ENCODE data around the gene IGFN1.

Gene IGFN1

GRCh38 chr1:201261771-201262547 is 71.3 kb downstream of the IGFN1 start:
- H3K4me1 ChIP-seq (ENCODE audit: insufficient read depth, low read length), result no peaks in the 10 kb centered on the region; the same call in 1 of the 2 replicates
- 91% methylated on average over 8 of the region's 8 CpGs for WGBS
- H3K27ac ChIP-seq (ENCODE audit: low read depth, low read length), result no peak overlapping the region

DNA sequence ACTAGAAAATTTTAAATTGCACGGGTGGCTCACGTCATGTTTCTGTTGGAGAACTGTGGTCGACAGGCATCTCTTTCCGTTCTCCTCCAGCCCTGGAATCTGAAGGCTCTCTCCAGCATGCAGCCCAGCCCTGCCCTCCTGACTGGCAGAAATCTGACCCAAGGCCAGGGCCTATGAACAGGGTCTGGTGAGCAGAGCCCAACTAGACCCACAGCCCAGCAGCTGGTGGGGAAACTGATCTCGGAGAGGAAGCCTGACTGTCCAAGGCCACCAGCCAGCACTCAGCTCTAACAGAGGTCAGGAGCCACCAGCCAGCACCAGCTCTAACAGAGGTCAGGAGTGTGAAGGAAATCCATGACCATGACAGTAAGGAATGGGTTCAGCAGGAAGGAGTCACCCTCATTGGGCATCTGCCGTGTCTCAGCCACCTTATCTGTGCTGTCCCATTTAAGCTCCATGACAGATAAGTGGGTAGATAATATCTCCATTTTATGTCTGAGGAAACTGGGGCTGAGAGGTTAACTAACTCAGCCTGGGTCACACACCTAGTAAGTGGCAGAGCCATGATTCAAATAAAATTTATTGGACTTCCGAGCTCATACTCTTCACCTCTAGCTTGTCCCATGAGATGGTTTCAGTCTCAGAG is 72.5 kb downstream of the IGFN1 start:
- H3K9ac ChIP-seq (ENCODE audit: low read depth, low read length), result no peak overlapping the region
- H3K27ac ChIP-seq (ENCODE audit: low read depth, low read length), result no peak overlapping the region
- no peaks in the 10 kb centered on the region for H3K36me3 ChIP-seq (ENCODE audit: insufficient read depth, low read length)
- no peaks in the 10 kb centered on the region for H3K9me3 ChIP-seq (ENCODE audit: insufficient read depth, low read depth, low read length)
- no peaks in the 10 kb centered on the region; the same call in 1 of the 2 replicates for H3K4me1 ChIP-seq (ENCODE audit: insufficient read depth, low read length)
- H3K4me3 ChIP-seq (ENCODE audit: low read length), result no peak overlapping the region
- peaks cover 11% of the 10 kb centered on the region for H3K27me3 ChIP-seq (ENCODE audit: insufficient read depth, low read length)
- 90% methylated on average over 6 of the region's 7 CpGs for WGBS

More at GRCh38 chr1:201261771-201262547, 71.3 kb downstream of the IGFN1 start:
- Histone ChIP-seq H3K9ac (ENCODE audit: low read depth, low read length) (no peak overlapping the region), H3K4me3 (ENCODE audit: low read length) (no peak overlapping the region), H3K27me3 (ENCODE audit: insufficient read depth, low read length) (peaks cover 11% of the 10 kb centered on the region), H3K9me3 (ENCODE audit: insufficient read depth, low read depth, low read length) (no peaks in the 10 kb centered on the region), H3K36me3 (ENCODE audit: insufficient read depth, low read length) (no peaks in the 10 kb centered on the region)

- peaks cover 11% of the 10 kb centered on the region for H3K27me3 ChIP-seq (ENCODE audit: insufficient read depth, low read length)
- WGBS, result 90% methylated on average over 6 of the region's 6 CpGs
- H3K36me3 ChIP-seq (ENCODE audit: insufficient read depth, low read length), result no peaks in the 10 kb centered on the region
- no peaks in the 10 kb centered on the region for H3K9me3 ChIP-seq (ENCODE audit: insufficient read depth, low read depth, low read length)
- no peak overlapping the region for H3K27ac ChIP-seq (ENCODE audit: low read depth, low read length)
- no peaks in the 10 kb centered on the region; the same call in 1 of the 2 replicates for H3K4me1 ChIP-seq (ENCODE audit: insufficient read depth, low read length)
- H3K4me3 ChIP-seq (ENCODE audit: low read length), result no peak overlapping the region
- no peak overlapping the region for H3K9ac ChIP-seq (ENCODE audit: low read depth, low read length)
Measured at GRCh38 chr1:201264072-201264471, 73.4 kb downstream of the IGFN1 start.

GRCh38 chr1:201264554-201264953 is 73.9 kb downstream of the IGFN1 start:
- 91% methylated on average over 4 of the region's 4 CpGs for WGBS
- Histone ChIP-seq H3K4me1 (ENCODE audit: insufficient read depth, low read length) (no peaks in the 10 kb centered on the region; the same call in 1 of the 2 replicates), H3K9ac (ENCODE audit: low read depth, low read length) (no peak overlapping the region), H3K27me3 (ENCODE audit: insufficient read depth, low read length) (peaks cover 11% of the 10 kb centered on the region), H3K4me3 (ENCODE audit: low read length) (no peak overlapping the region), H3K36me3 (ENCODE audit: insufficient read depth, low read length) (no peaks in the 10 kb centered on the region), H3K27ac (ENCODE audit: low read depth, low read length) (no peak overlapping the region), H3K9me3 (ENCODE audit: insufficient read depth, low read depth, low read length) (no peaks in the 10 kb centered on the region)

- Histone ChIP-seq H3K4me1 (ENCODE audit: insufficient read depth, low read length) (no peaks in the 10 kb centered on the region), H3K27me3 (ENCODE audit: insufficient read depth, low read length) (peaks cover 6% of the 10 kb centered on the region), H3K36me3 (ENCODE audit: insufficient read depth, low read length) (no peaks in the 10 kb centered on the region), H3K9me3 (ENCODE audit: insufficient read depth, low read depth, low read length) (no peaks in the 10 kb centered on the region), H3K4me3 (ENCODE audit: low read length) (no peak overlapping the region), H3K9ac (ENCODE audit: low read depth, low read length) (no peak overlapping the region), H3K27ac (ENCODE audit: low read depth, low read length) (no peak overlapping the region)
- WGBS, result 84% methylated on average over 2 of the region's 3 CpGs
Measured at GRCh38 chr1:201265756-201266155, 75.1 kb downstream of the IGFN1 start.

DNA sequence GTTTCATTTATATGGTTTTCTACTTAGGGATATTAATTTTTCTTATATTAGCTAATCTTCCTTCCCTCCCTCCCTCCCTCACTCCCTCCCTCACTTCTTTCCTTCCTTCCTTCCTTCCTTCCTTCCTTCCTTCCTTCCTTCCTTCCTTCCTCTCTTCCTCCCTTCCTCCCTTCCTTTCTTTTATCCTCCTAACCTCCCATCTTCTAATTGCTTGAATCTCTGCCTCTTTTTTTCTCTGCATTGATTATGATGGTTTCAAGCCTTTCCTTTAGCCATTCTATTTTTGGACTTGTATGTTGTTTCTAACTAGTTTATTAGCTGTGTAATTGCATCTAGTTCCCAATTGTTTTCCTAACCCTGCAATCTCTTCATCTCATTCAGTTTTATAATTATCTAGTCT is 75.7 kb downstream of the IGFN1 start:
- H3K9ac ChIP-seq (ENCODE audit: low read depth, low read length), result no peak overlapping the region
- no peak overlapping the region for H3K4me3 ChIP-seq (ENCODE audit: low read length)
- H3K27ac ChIP-seq (ENCODE audit: low read depth, low read length), result no peak overlapping the region
- no peaks in the 10 kb centered on the region for H3K36me3 ChIP-seq (ENCODE audit: insufficient read depth, low read length)
- no peaks in the 10 kb centered on the region for H3K4me1 ChIP-seq (ENCODE audit: insufficient read depth, low read length)
- peaks cover under 1% of the 10 kb centered on the region; the same call in 1 of the 2 replicates for H3K27me3 ChIP-seq (ENCODE audit: insufficient read depth, low read length)
- no peaks in the 10 kb centered on the region for H3K9me3 ChIP-seq (ENCODE audit: insufficient read depth, low read depth, low read length)

- H3K36me3 ChIP-seq (ENCODE audit: insufficient read depth, low read length), result no peaks in the 10 kb centered on the region
- H3K4me3 ChIP-seq (ENCODE audit: low read length), result no peak overlapping the region
- H3K9me3 ChIP-seq (ENCODE audit: insufficient read depth, low read depth, low read length), result no peaks in the 10 kb centered on the region
- H3K9ac ChIP-seq (ENCODE audit: low read depth, low read length), result no peak overlapping the region
- WGBS, result 79% methylated on average over 3 of the region's 3 CpGs
- H3K27me3 ChIP-seq (ENCODE audit: insufficient read depth, low read length), result no peaks in the 10 kb centered on the region
- no peaks in the 10 kb centered on the region for H3K4me1 ChIP-seq (ENCODE audit: insufficient read depth, low read length)
- no peak overlapping the region for H3K27ac ChIP-seq (ENCODE audit: low read depth, low read length)
Measured at GRCh38 chr1:201266774-201267173, 76.2 kb downstream of the IGFN1 start.

- no peak overlapping the region for H3K9ac ChIP-seq (ENCODE audit: low read depth, low read length)
- no peaks in the 10 kb centered on the region for H3K36me3 ChIP-seq (ENCODE audit: insufficient read depth, low read length)
- H3K27ac ChIP-seq (ENCODE audit: low read depth, low read length), result no peak overlapping the region
- H3K4me1 ChIP-seq (ENCODE audit: insufficient read depth, low read length), result 0 out of 2 replicates have a peak, but pooled peaks cover 1% of the 10 kb centered on the region
- H3K9me3 ChIP-seq (ENCODE audit: insufficient read depth, low read depth, low read length), result no peaks in the 10 kb centered on the region
- no peaks in the 10 kb centered on the region for H3K27me3 ChIP-seq (ENCODE audit: insufficient read depth, low read length)
- WGBS, result 89% methylated on average over 14 of the region's 14 CpGs
- H3K4me3 ChIP-seq (ENCODE audit: low read length), result no peak overlapping the region
Measured at GRCh38 chr1:201267481-201268229, 77.0 kb downstream of the IGFN1 start.

GRCh38 chr1:201268604-201269151 is 78.1 kb downstream of the IGFN1 start:
- no peak overlapping the region for H3K27ac ChIP-seq (ENCODE audit: low read depth, low read length)
- no peak overlapping the region for H3K4me3 ChIP-seq (ENCODE audit: low read length)
- H3K9ac ChIP-seq (ENCODE audit: low read depth, low read length), result no peak overlapping the region
- H3K9me3 ChIP-seq (ENCODE audit: insufficient read depth, low read depth, low read length), result no peaks in the 10 kb centered on the region
- no peaks in the 10 kb centered on the region for H3K36me3 ChIP-seq (ENCODE audit: insufficient read depth, low read length)
- H3K27me3 ChIP-seq (ENCODE audit: insufficient read depth, low read length), result no peaks in the 10 kb centered on the region
- WGBS, result 82% methylated on average over 12 of the region's 12 CpGs
- H3K4me1 ChIP-seq (ENCODE audit: insufficient read depth, low read length), result 0 out of 2 replicates have a peak, but pooled peaks cover 5% of the 10 kb centered on the region

- H3K36me3 ChIP-seq (ENCODE audit: insufficient read depth, low read length), result no peaks in the 10 kb centered on the region
- WGBS, result 96% methylated on average over 7 of the region's 7 CpGs
- H3K9me3 ChIP-seq (ENCODE audit: insufficient read depth, low read depth, low read length), result no peaks in the 10 kb centered on the region
- H3K27me3 ChIP-seq (ENCODE audit: insufficient read depth, low read length), result no peaks in the 10 kb centered on the region
- no peak overlapping the region for H3K4me3 ChIP-seq (ENCODE audit: low read length)
- 0 out of 2 replicates have a peak, but pooled peaks cover 5% of the 10 kb centered on the region for H3K4me1 ChIP-seq (ENCODE audit: insufficient read depth, low read length)
- no peak overlapping the region for H3K9ac ChIP-seq (ENCODE audit: low read depth, low read length)
- no peak overlapping the region for H3K27ac ChIP-seq (ENCODE audit: low read depth, low read length)
Measured at GRCh38 chr1:201269281-201269680, 78.7 kb downstream of the IGFN1 start.

Data from HUES64 (cell line).